Gastroesophageal sphincter (tissue), 4 donors: ENCODE data around the gene ATP11A. TPM values are rescaled to one million over a fixed set of nuclear protein-coding genes. Genes with fewer than 3 reads are reported as not detected.

ENCODE experiments used
- ATAC-seq: fragments of 150-250 bp; one replicate; pipeline ENCODE4 v1.9.1; 2016; ENCODE audit warnings: mild to moderate bottlenecking, moderate library complexity
- H3K27ac ChIP-seq, 4 donors: fragments of 200-600 bp; sonication (generic) in 3 of 4; 1 replicate in 3 of 4; 2 replicates in 1 of 4; pipeline ENCODE4 v1.5.1; 2016 to 2019
- H3K27me3 ChIP-seq: fragments of 200-600 bp; sonication (generic); one replicate; pipeline ENCODE4 v1.5.1; 2019
- H3K36me3 ChIP-seq, 2 donors: fragments of 200-600 bp; sonication (generic); one replicate each; pipeline ENCODE4 v1.5.1; 2019; ENCODE audit warnings: control low read depth in 1 of 2
- H3K4me1 ChIP-seq, 3 donors: fragments of 200-600 bp; sonication (generic); 1 replicate in 2 of 3; 2 replicates in 1 of 3; pipeline ENCODE4 v1.5.1; 2016 to 2019; ENCODE audit warnings: control low read depth in 2 of 3
- H3K4me3 ChIP-seq, 2 donors: fragments of 200-600 bp; sonication (generic); one replicate each; pipeline ENCODE4 v1.5.1; 2019; ENCODE audit warnings: mild to moderate bottlenecking in 1 of 2, moderate library complexity in 1 of 2
- H3K9me3 ChIP-seq, 3 donors: fragments of 200-600 bp; sonication (generic); one replicate each; pipeline ENCODE4 v1.5.1; 2017 to 2019; ENCODE audit warnings: control low read depth in 2 of 3
- EP300 ChIP-seq: sonication (generic); formaldehyde crosslinking; IDR thresholded peaks from one replicate; pipeline ENCODE4 v1.6.1; 2017; ENCODE audit warnings: antibody characterized with exemption, mild to moderate bottlenecking
- POLR2A ChIP-seq, 2 donors: fragments of 450-650 bp; IDR thresholded peaks; one replicate each; pipeline ENCODE4 v1.6.1; 2017; ENCODE audit warnings: antibody characterized with exemption in 2 of 2, mild to moderate bottlenecking in 2 of 2, moderate library complexity in 1 of 2
- POLR2AphosphoS5 ChIP-seq: sonication (generic); formaldehyde crosslinking; IDR thresholded peaks from one replicate; pipeline ENCODE4 v1.6.1; 2017; ENCODE audit warnings: antibody characterized with exemption
- WGBS, 2 donors: methylation state at CpG; one replicate each; pipeline ENCODE4 v1.1.5; 2018; ENCODE audit warnings: low coverage in 1 of 2; 5-methylcytosine and 5-hydroxymethylcytosine counted together
- total RNA-seq, 4 donors: library from RNA; depleted of rRNA; stranded (reverse); fragments of >200 nt; gene quantifications; one replicate each; pipeline ENCODE4 v1.1.0, GENCODE V29; 2016
- TF ChIP-seq, protein P1 (sequence below), 4 experiments: fragments of 200-600 bp in 2 of 4; fragments of 450-650 bp in 2 of 4; sonication (generic) in 1 of 4; IDR thresholded peaks; one replicate each; pipeline ENCODE4 v1.5.1; 2017 to 2019; ENCODE audit warnings: antibody characterized with exemption in 4 of 4, mild to moderate bottlenecking in 2 of 4, moderate library complexity in 2 of 4

ATP11A gene
- total RNA-seq, 4 donors from 2014 or later = 12.9 to 21.7 (median 17.1) TPM

DNA sequence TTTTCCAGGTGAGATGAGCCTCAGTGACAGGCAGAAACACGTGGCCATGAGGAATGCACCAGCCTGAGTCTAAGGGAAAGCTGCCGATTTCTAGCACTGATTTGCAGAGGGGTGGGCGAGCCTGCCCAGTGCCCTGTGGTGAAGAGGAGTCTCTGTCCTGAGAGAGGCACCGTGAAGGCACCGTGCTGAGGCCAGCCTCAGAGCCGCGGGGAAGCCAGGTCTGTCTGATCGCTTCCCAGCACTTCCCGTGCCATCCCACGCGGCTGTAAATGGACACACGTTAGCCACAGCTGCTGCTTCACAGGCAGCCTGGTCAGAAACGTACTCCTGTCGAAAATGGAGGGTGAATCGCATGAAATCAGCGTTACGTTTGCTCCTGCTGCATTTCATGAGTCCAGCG, 79.8 kb downstream of the ATP11A start:
- Histone ChIP-seq H3K36me3 (no peaks in the 10 kb centered on the region), H3K9me3 (no peaks in the 10 kb centered on the region), H3K27me3 (no peaks in the 10 kb centered on the region), H3K4me1 (peaks cover 0 to 7% (median 0%) of the 10 kb centered on the region in 3 donors), H3K27ac (no peak overlapping the region), H3K4me3 (no peak overlapping the region)
- WGBS, 2 donors = 82 to 100% methylated on average over 1 to 4 of the region's 18 CpGs
- TF ChIP-seq POLR2A (IDR thresholded peaks at IDR 0.05) = no peak
- TF ChIP-seq POLR2AphosphoS5 = no peak
- TF ChIP-seq EP300 = no peak
- TF ChIP-seq, protein P1, sequence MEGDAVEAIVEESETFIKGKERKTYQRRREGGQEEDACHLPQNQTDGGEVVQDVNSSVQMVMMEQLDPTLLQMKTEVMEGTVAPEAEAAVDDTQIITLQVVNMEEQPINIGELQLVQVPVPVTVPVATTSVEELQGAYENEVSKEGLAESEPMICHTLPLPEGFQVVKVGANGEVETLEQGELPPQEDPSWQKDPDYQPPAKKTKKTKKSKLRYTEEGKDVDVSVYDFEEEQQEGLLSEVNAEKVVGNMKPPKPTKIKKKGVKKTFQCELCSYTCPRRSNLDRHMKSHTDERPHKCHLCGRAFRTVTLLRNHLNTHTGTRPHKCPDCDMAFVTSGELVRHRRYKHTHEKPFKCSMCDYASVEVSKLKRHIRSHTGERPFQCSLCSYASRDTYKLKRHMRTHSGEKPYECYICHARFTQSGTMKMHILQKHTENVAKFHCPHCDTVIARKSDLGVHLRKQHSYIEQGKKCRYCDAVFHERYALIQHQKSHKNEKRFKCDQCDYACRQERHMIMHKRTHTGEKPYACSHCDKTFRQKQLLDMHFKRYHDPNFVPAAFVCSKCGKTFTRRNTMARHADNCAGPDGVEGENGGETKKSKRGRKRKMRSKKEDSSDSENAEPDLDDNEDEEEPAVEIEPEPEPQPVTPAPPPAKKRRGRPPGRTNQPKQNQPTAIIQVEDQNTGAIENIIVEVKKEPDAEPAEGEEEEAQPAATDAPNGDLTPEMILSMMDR (IDR thresholded peaks at IDR 0.05) = no peak
- ATAC-seq = no peak

DNA sequence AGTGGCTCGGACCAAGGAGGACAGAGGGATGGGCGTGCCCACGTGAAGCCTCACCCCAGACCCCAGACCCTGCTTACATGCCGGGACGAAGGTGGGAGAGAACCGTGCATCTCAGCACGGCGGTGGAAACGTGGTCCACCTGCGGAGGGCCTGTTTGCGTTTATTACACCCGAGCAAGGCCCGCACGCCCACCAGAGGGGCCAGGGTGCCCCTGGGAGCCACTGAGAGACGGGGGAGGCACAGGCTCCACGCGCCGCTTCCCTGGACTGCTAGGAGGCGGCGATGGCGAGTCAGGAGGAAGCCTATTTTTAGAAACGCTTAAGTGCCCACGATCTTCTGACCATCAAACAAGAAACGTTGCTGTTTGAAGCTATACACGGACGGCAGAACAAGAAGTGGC, 80.7 kb downstream of the ATP11A start:
- no peaks in the 10 kb centered on the region for H3K27me3 ChIP-seq
- H3K4me1 ChIP-seq = peaks cover 0 to 12% (median 0%) of the 10 kb centered on the region in 3 donors
- TF ChIP-seq EP300 = no peak
- TF ChIP-seq POLR2AphosphoS5 = no peak
- TF ChIP-seq, protein P1 (IDR thresholded peaks at IDR 0.05) = no peak
- no peak for TF ChIP-seq POLR2A (IDR thresholded peaks at IDR 0.05)
- H3K36me3 ChIP-seq = no peaks in the 10 kb centered on the region
- H3K27ac ChIP-seq = no peak overlapping the region
- H3K9me3 ChIP-seq = no peaks in the 10 kb centered on the region
- no peak overlapping the region for H3K4me3 ChIP-seq
- ATAC-seq = no peak
- 84% methylated on average over 17 of the region's 26 CpGs; no CpG with 5 or more reads in 1 of the 2 donors for WGBS, 2 donors

DNA sequence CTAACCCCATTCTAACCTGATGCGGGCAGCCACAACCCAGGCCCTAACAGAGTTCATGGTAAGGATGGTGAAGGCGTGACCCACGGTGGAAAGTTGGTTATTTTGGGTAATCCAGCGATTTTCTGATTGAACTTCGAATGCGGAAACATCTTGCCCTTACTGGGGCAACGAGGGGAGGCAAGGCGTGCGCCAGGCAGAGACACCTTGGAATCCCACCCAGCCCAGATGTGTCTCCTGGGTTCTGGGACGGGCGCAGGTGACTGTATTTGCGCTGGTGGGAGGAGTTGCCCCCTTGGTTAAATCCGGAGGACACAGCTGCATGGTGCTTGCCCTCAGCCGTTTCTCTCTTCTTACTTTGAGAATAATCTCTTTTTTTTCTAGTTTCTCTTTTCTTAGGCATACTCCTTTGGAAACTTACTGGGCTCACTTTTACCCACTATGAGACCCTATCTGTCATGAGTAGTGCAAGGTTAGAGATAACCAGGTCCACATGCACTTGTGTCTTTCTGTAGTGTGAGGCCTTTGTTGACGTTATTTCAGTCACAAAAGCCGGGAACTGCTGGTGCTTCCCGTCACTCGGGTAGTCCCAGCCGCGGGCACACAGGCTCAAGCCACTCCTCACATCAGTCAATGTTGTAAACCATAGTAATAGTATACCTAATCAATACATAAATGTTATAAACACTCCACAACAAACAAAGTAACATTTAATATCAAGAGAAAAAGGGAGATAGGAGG, 81.5 kb downstream of the ATP11A start:
- Histone ChIP-seq H3K27ac (no peak overlapping the region), H3K9me3 (no peaks in the 10 kb centered on the region), H3K27me3 (no peaks in the 10 kb centered on the region), H3K36me3 (no peaks in the 10 kb centered on the region), H3K4me3 (no peak overlapping the region), H3K4me1 (peaks cover 0 to 12% (median 0%) of the 10 kb centered on the region in 3 donors)
- ATAC-seq = no peak
- TF ChIP-seq POLR2AphosphoS5 (no peak), POLR2A (IDR thresholded peaks at IDR 0.05) (no peak), EP300 (no peak)
- TF ChIP-seq, protein P1 (IDR thresholded peaks at IDR 0.05) = no peak
- WGBS, 2 donors = 92 to 97% methylated on average over 5 to 10 of the region's 20 CpGs

DNA sequence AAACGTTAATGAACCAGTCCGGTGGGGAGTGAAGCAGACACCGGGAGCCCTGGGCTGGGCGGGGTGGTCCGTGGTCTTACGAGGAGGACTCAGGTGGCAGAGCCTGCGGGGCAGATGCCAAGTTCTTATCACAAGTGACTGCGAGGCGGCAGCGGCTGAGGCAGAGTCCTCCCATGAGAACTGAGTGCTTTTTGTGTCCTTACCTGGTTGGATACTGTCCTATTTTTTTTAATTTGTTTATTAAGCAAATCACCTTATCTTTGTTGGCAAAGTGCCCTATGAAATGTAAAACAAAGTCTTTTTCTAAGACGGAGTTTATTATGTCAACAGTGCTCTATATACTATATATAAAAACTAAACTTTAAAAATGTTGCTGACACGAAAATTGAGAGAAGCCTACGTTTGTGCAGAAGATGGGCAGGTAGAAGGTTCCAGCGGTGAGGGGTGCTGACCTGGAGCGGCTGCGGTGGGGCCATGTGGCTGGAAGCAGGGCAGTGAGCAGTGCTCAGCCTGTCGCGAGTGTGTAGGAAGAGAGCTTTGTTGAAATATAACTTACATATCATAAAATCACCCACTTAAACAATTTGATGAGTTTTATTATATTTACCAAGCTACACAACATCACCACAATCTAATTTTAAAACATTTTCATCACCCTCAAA, 82.2 kb downstream of the ATP11A start:
- no peak overlapping the region for H3K4me3 ChIP-seq
- 84 to 87% methylated on average over 14 to 15 of the region's 18 CpGs for WGBS, 2 donors
- H3K36me3 ChIP-seq = no peaks in the 10 kb centered on the region
- no peak for ATAC-seq
- peaks cover 0 to 12% (median 0%) of the 10 kb centered on the region in 3 donors for H3K4me1 ChIP-seq
- no peaks in the 10 kb centered on the region for H3K27me3 ChIP-seq
- TF ChIP-seq, protein P1 (IDR thresholded peaks at IDR 0.05) = no peak
- TF ChIP-seq POLR2AphosphoS5 = no peak
- no peak for TF ChIP-seq EP300
- no peak for TF ChIP-seq POLR2A (IDR thresholded peaks at IDR 0.05)
- no peaks in the 10 kb centered on the region for H3K9me3 ChIP-seq
- no peak overlapping the region for H3K27ac ChIP-seq

DNA sequence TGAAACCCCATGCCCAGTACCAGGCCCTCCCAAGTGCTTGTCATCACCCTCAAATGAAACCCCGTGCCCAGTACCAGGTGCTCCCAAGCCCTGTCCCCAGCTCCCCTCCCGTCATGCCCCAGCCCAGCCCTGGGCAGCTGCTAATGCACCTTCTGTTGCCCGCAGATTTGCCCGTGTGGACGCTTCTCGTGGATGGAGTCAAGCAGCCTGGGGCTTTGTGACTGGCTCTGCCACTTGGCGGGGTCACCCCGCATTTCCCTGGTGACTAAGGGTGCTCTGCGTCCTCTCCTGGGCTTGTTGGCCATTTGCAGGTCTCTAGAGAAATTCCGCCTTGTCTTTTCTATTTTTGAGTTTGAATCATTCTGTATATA, 82.7 kb downstream of the ATP11A start:
- no peak overlapping the region for H3K27ac ChIP-seq
- TF ChIP-seq POLR2AphosphoS5 (no peak), POLR2A (IDR thresholded peaks at IDR 0.05) (no peak), EP300 (no peak)
- TF ChIP-seq, protein P1 (IDR thresholded peaks at IDR 0.05) = no peak
- H3K4me3 ChIP-seq = no peak overlapping the region
- no peaks in the 10 kb centered on the region for H3K36me3 ChIP-seq
- peaks cover 0 to 12% (median 0%) of the 10 kb centered on the region in 3 donors for H3K4me1 ChIP-seq
- no peak for ATAC-seq
- no peaks in the 10 kb centered on the region for H3K9me3 ChIP-seq
- no peaks in the 10 kb centered on the region for H3K27me3 ChIP-seq
- 97 to 98% methylated on average over 5 to 10 of the region's 10 CpGs for WGBS, 2 donors
